HCT116 (cell line): ENCODE measurements around the gene RUNDC1. TPM values are rescaled to one million over a fixed set of nuclear protein-coding genes. Genes with fewer than 3 reads are reported as not detected.
"Not testable (repeated sequence)": the region's sequence is repeated elsewhere in the genome, so short reads cannot be mapped to it uniquely, and the experiment has no call there.

Source experiments
- ATAC-seq: fragments of 200-7000 bp; cut with Tn5 transposase; 2 replicates; pipeline ENCODE4 v1.9.1; 2020; ENCODE audit warnings: mild to moderate bottlenecking, moderate library complexity
- BruUV-seq: library from RNA; stranded (reverse); fragments of 400-500 nt; replicated peaks from 2 replicates; lab custom pipeline; 2021; lab: Mats Ljungman, UMichigan
- CTCF ChIA-PET: fragments of 300-600 bp; sonication (Branson Sonifier 250); formaldehyde crosslinking; loops from one replicate; lab custom pipeline; 2021; ENCODE audit warnings: antibody characterized with exemption; lab: Charles Lee
- POLR2A ChIA-PET: fragments of 300-600, 350-600 bp; sonication (Branson Sonifier 250); formaldehyde crosslinking; loops from one replicate; lab custom pipeline; 2021; ENCODE audit warnings: antibody characterized with exemption; lab: Charles Lee
- RAD21 ChIA-PET, 2 experiments: fragments of 300-600 bp; sonication (Branson Sonifier 250); formaldehyde crosslinking; loops; one replicate each; lab custom pipeline; 2023; ENCODE audit warnings: low total read pairs in 2 of 2; ENCODE audit not compliant: uncharacterized antibody in 2 of 2, unreplicated experiment in 2 of 2, low non-redundant PET in 1 of 2; lab: Charles Lee
- DNase-seq: peaks from one replicate; pipeline ENCODE4 v3.0.0-alpha.2; 2010; ENCODE audit warnings: low read depth, low spot score
- H2AFZ ChIP-seq: fragments of 200-600 bp; shearing (Covaris generic), sonication (generic); 2 replicates; pipeline ENCODE4 v1.6.1; 2017; ENCODE audit warnings: low read depth, mixed run types, mixed read lengths, antibody characterized with exemption, low read length; ENCODE audit not compliant: poor library complexity, severe bottlenecking
- H3K27ac ChIP-seq: 2 replicates; pipeline ENCODE4 v1.5.1; 2012; ENCODE audit warnings: low read depth, low read length
- H3K27me3 ChIP-seq: fragments of 200-600 bp; sonication (generic); 2 replicates; pipeline ENCODE4 v1.6.1; 2016; ENCODE audit warnings: mixed run types, low read length, mixed read lengths; ENCODE audit not compliant: insufficient read depth
- H3K36me3 ChIP-seq, 2 experiments: fragments of 200-500 bp in 1 of 2; fragments of 200-600 bp in 1 of 2; sonication (Bioruptor generic) in 1 of 2; sonication (generic) in 1 of 2; 2 replicates each; pipeline versions ENCODE4 v1.5.1 to v1.6.1; 2014 to 2016; ENCODE audit warnings: low read length in 2 of 2, inconsistent platforms in 1 of 2, mixed read lengths in 1 of 2, mixed run types in 1 of 2; ENCODE audit not compliant: insufficient read depth in 2 of 2, control insufficient read depth in 1 of 2
- H3K4me1 ChIP-seq, 2 experiments: fragments of 200-600 bp in 1 of 2; sonication (generic) in 1 of 2; 2 replicates each; pipeline versions ENCODE4 v1.5.1 to v1.6.1; 2012 to 2017; ENCODE audit warnings: low read length in 2 of 2, inconsistent platforms in 1 of 2, mild to moderate bottlenecking in 1 of 2, mixed read lengths in 1 of 2, mixed run types in 1 of 2, moderate library complexity in 1 of 2; ENCODE audit not compliant: insufficient read depth in 2 of 2, control insufficient read depth in 1 of 2
- H3K4me2 ChIP-seq: fragments of 200-600 bp; sonication (generic); 2 replicates; pipeline ENCODE4 v1.6.1; 2017; ENCODE audit warnings: mixed run types, low read length, mixed read lengths
- H3K4me3 ChIP-seq, 2 experiments: fragments of 200-600 bp in 1 of 2; sonication (generic) in 1 of 2; replicated peaks in 1 of 2; 2 replicates each; pipeline ENCODE4 v1.5.1; 2011 to 2016; ENCODE audit warnings: low read length in 2 of 2, control low read depth in 1 of 2, low read depth in 1 of 2, mild to moderate bottlenecking in 1 of 2, mixed read lengths in 1 of 2, mixed run types in 1 of 2
- H3K79me2 ChIP-seq: fragments of 200-600 bp; sonication (generic); 2 replicates; pipeline ENCODE4 v1.6.1; 2017; ENCODE audit warnings: mild to moderate bottlenecking, mixed run types, low read length, moderate library complexity, mixed read lengths; ENCODE audit not compliant: insufficient read depth
- H3K9ac ChIP-seq: fragments of 200-600 bp; sonication (generic); 2 replicates; pipeline ENCODE4 v1.6.1; 2016; ENCODE audit warnings: low read length, mixed read lengths
- H3K9me2 ChIP-seq: fragments of 200-600 bp; sonication (generic), shearing (Covaris generic); 2 replicates; pipeline ENCODE4 v1.6.1; 2017; ENCODE audit warnings: mixed run types, mild to moderate bottlenecking, moderate library complexity; ENCODE audit not compliant: insufficient read depth
- H3K9me3 ChIP-seq, 2 experiments: fragments of 200-500 bp in 1 of 2; fragments of 200-600 bp in 1 of 2; sonication (Bioruptor generic) in 1 of 2; sonication (generic) in 1 of 2; 2 replicates each; pipeline ENCODE4 v1.6.1; 2014 to 2017; ENCODE audit warnings: low read length in 2 of 2, mixed read lengths in 2 of 2, inconsistent platforms in 1 of 2, low read depth in 1 of 2, mild to moderate bottlenecking in 1 of 2, mixed run types in 1 of 2, moderate library complexity in 1 of 2; ENCODE audit not compliant: control insufficient read depth in 1 of 2, insufficient read depth in 1 of 2
- H4K20me1 ChIP-seq: fragments of 200-600 bp; sonication (generic), shearing (Covaris generic); 2 replicates; pipeline ENCODE4 v1.6.1; 2017; ENCODE audit warnings: mixed run types, mild to moderate bottlenecking, moderate library complexity; ENCODE audit not compliant: insufficient read depth
- CBX3 ChIP-seq: IDR thresholded peaks from 2 replicates; pipeline ENCODE4 v1.6.1; 2012; ENCODE audit warnings: low read depth
- EGR1 ChIP-seq: IDR thresholded peaks from 2 replicates; pipeline ENCODE4 v1.6.1; 2012; ENCODE audit warnings: low read depth
- ELF1 ChIP-seq: IDR thresholded peaks from 2 replicates; pipeline ENCODE4 v1.6.1; 2012; ENCODE audit warnings: low read depth, borderline replicate concordance
- EZH2 ChIP-seq: fragments of 200-600 bp; sonication (generic); IDR thresholded peaks from 2 replicates; pipeline ENCODE4 v1.6.1; 2017; ENCODE audit warnings: antibody characterized with exemption, mixed run types
- FOSL1 ChIP-seq: IDR thresholded peaks from 2 replicates; pipeline ENCODE4 v1.6.1; 2012; ENCODE audit warnings: low read depth
- JUND ChIP-seq: IDR thresholded peaks from 2 replicates; pipeline ENCODE4 v1.6.1; 2012
- RAD21 ChIP-seq: IDR thresholded peaks from 2 replicates; pipeline ENCODE4 v1.6.1; 2012; ENCODE audit warnings: low read depth, mild to moderate bottlenecking
- SIN3A ChIP-seq: IDR thresholded peaks from 2 replicates; pipeline ENCODE4 v1.6.1; 2012; ENCODE audit warnings: low read depth
- SP1 ChIP-seq: IDR thresholded peaks from 2 replicates; pipeline ENCODE4 v1.6.1; 2012; ENCODE audit warnings: low read depth
- SRF ChIP-seq: IDR thresholded peaks from 2 replicates; pipeline ENCODE4 v1.6.1; 2012; ENCODE audit warnings: low read depth
- TCF7L2 ChIP-seq: IDR thresholded peaks from 2 replicates; pipeline ENCODE4 v1.7.0; 2011; ENCODE audit warnings: borderline replicate concordance, inconsistent platforms; ENCODE audit not compliant: insufficient read depth, insufficient read length; ENCODE audit errors: extremely low read depth
- ZFX ChIP-seq: fragments of 450-650 bp; IDR thresholded peaks from 2 replicates; pipeline ENCODE4 v1.6.1; 2017
- intact Hi-C: fragments of 100-400 bp; cut with micrococcal nuclease; formaldehyde crosslinking; loops from 2 replicates; pipeline ENCODE4 v1.10.0; 2022
- total RNA-seq: library from RNA; stranded (reverse); gene quantifications from one replicate; pipeline ENCODE4 v1.2.1, GENCODE V29; 2021; ENCODE audit not compliant: unreplicated experiment
- TF ChIP-seq, protein P1 (sequence below): IDR thresholded peaks from 2 replicates; pipeline ENCODE4 v1.6.1; 2012
- TF ChIP-seq, protein P2 (sequence below): IDR thresholded peaks from 2 replicates; pipeline ENCODE4 v1.6.1; 2012; ENCODE audit warnings: low read depth
- TF ChIP-seq, protein P3 (sequence below), 3 experiments: fragments of 200-600 bp in 1 of 3; sonication (generic) in 1 of 3; IDR thresholded peaks in 2 of 3; conservative IDR thresholded peaks in 1 of 3; 2 replicates each; pipeline ENCODE4 v1.5.1; 2012 to 2017; ENCODE audit warnings: low read depth in 2 of 3, low read length in 2 of 3, antibody characterized with exemption in 1 of 3, borderline replicate concordance in 1 of 3, control low read depth in 1 of 3, mild to moderate bottlenecking in 1 of 3, mixed read lengths in 1 of 3, mixed run types in 1 of 3, moderate library complexity in 1 of 3; ENCODE audit not compliant: insufficient read depth in 1 of 3

RUNDC1 gene
- total RNA-seq, 1 experiment from 2014 or later = 13.0 TPM

DNA sequence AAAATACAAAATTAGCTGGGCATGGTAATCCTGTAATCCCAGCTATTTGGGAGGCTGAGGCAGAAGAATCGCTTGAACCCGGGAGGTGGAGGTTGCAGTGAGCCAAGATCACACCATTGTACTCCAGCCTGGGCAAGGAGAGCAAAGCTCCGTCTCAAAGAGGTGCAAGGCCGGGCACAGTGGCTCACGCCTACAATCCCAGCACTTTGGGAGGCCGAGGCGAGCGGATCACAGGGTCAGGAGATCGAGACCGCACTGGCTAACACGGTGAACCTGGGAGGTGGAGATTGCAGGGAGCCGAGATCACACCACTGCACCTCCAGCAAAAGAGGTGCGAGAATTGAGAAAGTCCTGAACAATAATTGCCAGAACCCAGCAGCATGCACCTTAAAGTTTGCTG, 20.5 kb downstream of the RUNDC1 start:
- H3K9me2 ChIP-seq, H3K27me3 ChIP-seq, CTCF ChIA-PET, H3K9me3 ChIP-seq, intact Hi-C loops, H4K20me1 ChIP-seq, DNase-seq, H3K4me3 ChIP-seq, ATAC-seq, H3K9ac ChIP-seq, POLR2A ChIA-PET, H2AFZ ChIP-seq, BruUV-seq, RAD21 ChIA-PET: not testable (repeated sequence)
- Histone ChIP-seq H3K36me3 (peaks cover 14 to 32% of the 10 kb centered on the region in 2 experiments), H3K4me2 (peak overlapping the region; percentile 25; the same call in 1 of the 2 replicates), H3K27ac (peak overlapping the region; percentile 55), H3K79me2 (peaks cover 41% of the 10 kb centered on the region), H3K4me1 (peaks cover 13 to 73% of the 10 kb centered on the region in 2 experiments)

DNA sequence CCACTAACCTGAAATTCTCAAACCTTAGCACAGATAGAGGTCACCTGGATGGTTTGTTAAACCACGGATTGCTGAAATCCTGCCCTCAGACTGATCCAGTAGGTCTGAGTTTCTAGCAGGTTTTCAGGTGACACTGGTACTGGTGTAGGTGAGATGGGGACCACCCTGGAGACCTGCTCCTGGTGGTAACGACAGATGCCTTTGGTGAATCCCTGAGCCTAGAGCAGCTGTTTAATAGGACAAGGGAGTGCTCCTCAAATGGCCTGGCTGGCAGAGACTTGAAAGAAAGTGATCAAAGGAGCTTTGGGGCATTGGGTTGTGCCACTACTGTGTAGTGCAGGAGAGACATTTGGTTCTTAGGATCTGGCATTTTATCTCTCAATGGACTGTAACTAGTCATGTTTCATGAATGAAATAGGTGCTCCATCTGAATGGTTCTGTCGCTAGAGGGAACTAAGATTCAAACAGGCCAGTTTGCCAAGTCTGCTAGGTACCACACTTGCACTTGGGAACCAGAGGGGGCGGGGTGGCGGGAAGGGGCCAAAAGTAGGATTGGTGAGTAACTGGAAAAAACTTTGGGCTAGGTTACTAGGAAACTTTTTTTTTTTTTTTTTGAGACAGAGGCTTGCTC, 23.3 kb downstream of the RUNDC1 start:
- no peaks in the 10 kb centered on the region for H3K9me3 ChIP-seq
- RAD21 ChIA-PET = no interaction called here
- H3K9me2 ChIP-seq = no peaks in the 10 kb centered on the region
- peak overlapping the region; percentile 10 for H3K9ac ChIP-seq
- ATAC-seq (peak; percentile 53), DNase-seq (peak; percentile 61)
- H3K27ac ChIP-seq = peak overlapping the region; percentile 44
- POLR2A ChIA-PET = interaction anchor here (0.7 to 1.8 kb wide), 4 partner anchors 9 to 168 kb away, joined by 3 to 6 read pairs (median 4); no protein-coding TSS in a partner anchor
- H3K27me3 ChIP-seq = no peaks in the 10 kb centered on the region
- no peaks in the 10 kb centered on the region for H4K20me1 ChIP-seq
- no TSS peak for BruUV-seq
- peaks cover 37% of the 10 kb centered on the region for H3K79me2 ChIP-seq
- CTCF ChIA-PET = interaction anchor here (1.7 kb wide), 1 partner anchor 21 kb away, joined by 4 read pairs; the partner anchor contains the start of gene RND2
- H3K4me1 ChIP-seq = peaks cover 16 to 78% of the 10 kb centered on the region in 2 experiments
- peak overlapping the region; percentile 30 for H3K4me2 ChIP-seq
- H2AFZ ChIP-seq = no peak overlapping the region
- no peak overlapping the region for H3K4me3 ChIP-seq
- intact Hi-C loops = no loop called here
- H3K36me3 ChIP-seq = peaks cover 14 to 30% of the 10 kb centered on the region in 2 experiments
- TF ChIP-seq SRF = no peak
- TF ChIP-seq FOSL1 = no peak
- TF ChIP-seq CBX3 = peak; percentile 39; the same call in 1 of the 2 replicates
- 0 out of 2 replicates have a peak, but pooled peaks have one; percentile 15 for TF ChIP-seq JUND
- TF ChIP-seq SP1 = peak; percentile 23; the same call in 1 of the 2 replicates
- TF ChIP-seq TCF7L2 = no peak
- TF ChIP-seq, protein P1, sequence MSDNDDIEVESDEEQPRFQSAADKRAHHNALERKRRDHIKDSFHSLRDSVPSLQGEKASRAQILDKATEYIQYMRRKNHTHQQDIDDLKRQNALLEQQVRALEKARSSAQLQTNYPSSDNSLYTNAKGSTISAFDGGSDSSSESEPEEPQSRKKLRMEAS = no peak
- TF ChIP-seq, protein P2, sequence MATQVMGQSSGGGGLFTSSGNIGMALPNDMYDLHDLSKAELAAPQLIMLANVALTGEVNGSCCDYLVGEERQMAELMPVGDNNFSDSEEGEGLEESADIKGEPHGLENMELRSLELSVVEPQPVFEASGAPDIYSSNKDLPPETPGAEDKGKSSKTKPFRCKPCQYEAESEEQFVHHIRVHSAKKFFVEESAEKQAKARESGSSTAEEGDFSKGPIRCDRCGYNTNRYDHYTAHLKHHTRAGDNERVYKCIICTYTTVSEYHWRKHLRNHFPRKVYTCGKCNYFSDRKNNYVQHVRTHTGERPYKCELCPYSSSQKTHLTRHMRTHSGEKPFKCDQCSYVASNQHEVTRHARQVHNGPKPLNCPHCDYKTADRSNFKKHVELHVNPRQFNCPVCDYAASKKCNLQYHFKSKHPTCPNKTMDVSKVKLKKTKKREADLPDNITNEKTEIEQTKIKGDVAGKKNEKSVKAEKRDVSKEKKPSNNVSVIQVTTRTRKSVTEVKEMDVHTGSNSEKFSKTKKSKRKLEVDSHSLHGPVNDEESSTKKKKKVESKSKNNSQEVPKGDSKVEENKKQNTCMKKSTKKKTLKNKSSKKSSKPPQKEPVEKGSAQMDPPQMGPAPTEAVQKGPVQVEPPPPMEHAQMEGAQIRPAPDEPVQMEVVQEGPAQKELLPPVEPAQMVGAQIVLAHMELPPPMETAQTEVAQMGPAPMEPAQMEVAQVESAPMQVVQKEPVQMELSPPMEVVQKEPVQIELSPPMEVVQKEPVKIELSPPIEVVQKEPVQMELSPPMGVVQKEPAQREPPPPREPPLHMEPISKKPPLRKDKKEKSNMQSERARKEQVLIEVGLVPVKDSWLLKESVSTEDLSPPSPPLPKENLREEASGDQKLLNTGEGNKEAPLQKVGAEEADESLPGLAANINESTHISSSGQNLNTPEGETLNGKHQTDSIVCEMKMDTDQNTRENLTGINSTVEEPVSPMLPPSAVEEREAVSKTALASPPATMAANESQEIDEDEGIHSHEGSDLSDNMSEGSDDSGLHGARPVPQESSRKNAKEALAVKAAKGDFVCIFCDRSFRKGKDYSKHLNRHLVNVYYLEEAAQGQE = no peak
- no peak for TF ChIP-seq EZH2
- peak; percentile 53; the same call in 1 of the 2 replicates for TF ChIP-seq SIN3A
- TF ChIP-seq ELF1 = no peak
- TF ChIP-seq ZFX = no peak
- TF ChIP-seq, protein P3, sequence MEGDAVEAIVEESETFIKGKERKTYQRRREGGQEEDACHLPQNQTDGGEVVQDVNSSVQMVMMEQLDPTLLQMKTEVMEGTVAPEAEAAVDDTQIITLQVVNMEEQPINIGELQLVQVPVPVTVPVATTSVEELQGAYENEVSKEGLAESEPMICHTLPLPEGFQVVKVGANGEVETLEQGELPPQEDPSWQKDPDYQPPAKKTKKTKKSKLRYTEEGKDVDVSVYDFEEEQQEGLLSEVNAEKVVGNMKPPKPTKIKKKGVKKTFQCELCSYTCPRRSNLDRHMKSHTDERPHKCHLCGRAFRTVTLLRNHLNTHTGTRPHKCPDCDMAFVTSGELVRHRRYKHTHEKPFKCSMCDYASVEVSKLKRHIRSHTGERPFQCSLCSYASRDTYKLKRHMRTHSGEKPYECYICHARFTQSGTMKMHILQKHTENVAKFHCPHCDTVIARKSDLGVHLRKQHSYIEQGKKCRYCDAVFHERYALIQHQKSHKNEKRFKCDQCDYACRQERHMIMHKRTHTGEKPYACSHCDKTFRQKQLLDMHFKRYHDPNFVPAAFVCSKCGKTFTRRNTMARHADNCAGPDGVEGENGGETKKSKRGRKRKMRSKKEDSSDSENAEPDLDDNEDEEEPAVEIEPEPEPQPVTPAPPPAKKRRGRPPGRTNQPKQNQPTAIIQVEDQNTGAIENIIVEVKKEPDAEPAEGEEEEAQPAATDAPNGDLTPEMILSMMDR (IDR thresholded peaks at IDR 0.05 in 2 of 3, conservative IDR thresholded peaks at IDR 0.05 in 1 of 3; ENCODE audit: borderline replicate concordance in 1 of 3, insufficient read depth in 1 of 3, low read depth in 2 of 3, low read length in 2 of 3) = peak in 2 of 3 experiments; percentile 23 to 31; a peak in 2 of 6 replicates
- TF ChIP-seq RAD21 = peak; percentile 33; the same call in 1 of the 2 replicates
- TF ChIP-seq EGR1 = no peak
